ENCODE results near the gene CASR.

The CASR gene

DNA sequence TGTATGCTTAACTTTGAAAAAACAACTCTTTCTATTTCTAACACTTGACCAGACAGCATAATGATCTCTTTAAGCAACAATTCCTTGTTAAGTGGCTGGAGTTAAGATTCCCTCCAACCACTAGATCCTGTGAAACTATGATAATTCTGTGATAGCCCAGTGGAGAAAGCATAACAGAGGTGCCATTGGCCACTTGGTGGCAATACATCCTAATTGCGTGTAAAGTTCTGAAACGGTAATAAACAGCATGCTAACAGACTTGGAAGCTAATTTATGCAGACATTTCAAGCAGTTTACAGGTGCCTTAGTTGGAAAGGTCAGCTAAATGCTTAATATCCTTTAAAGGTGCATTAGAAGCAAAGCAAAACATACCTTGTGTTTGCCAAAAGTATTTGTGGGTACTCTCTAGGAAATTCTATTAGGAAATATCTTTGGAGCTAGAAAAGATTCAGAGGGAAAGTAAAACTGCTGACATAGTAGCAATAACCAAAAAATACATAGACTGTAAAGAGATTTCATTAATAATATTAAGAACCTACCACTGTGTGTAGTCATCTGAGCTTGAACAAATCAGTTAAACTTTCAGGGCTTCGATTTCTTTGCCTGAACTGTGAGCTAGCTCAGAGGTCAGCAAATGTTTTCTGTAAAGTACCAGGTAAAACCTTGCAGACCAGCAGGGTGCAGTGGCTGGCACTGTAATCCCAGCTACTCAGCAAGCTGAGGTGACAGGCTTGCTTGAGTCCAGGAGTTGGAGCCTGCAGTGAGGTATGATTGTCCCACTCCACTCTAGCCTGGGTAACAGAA lies 122.6 kb downstream of the CASR start:
- H3K4me1 ChIP-seq: peaks cover 0 to 3% (median 2%) of the 10 kb centered on the region in 10 experiments; a peak in 8 of 20 replicates
- no peaks in the 10 kb centered on the region for H3K9me3 ChIP-seq (replicated peaks in 1 of 11)
- no peak for TF ChIP-seq Cebpa-rat (IDR thresholded peaks at IDR 0.05)
- H3K4me3 ChIP-seq: no peak overlapping the region
- no peaks in the 10 kb centered on the region for H3K36me3 ChIP-seq
- no peak overlapping the region for H3K4me2 ChIP-seq
- H3K27ac ChIP-seq: no peak overlapping the region
- no peaks in the 10 kb centered on the region for H3K27me3 ChIP-seq
- no peak overlapping the region for H3K9ac ChIP-seq
- H4K20me1 ChIP-seq: no peaks in the 10 kb centered on the region

DNA sequence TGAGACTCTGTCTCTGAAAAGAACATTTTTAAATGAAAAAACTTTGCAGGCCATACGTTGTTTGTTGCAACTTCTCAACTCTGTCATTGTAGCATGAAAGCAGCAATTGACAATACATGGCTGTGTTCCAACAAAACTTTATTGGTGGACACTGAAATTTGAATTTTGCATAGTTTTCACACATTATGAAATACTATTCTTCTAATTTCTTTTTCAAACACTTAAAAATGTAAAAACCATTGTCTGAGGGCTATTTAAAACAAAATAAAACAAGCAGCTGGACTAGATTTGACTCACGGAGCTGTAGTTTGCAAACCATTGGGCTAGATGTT lies 123.1 kb downstream of the CASR start:
- H3K27me3 ChIP-seq: no peaks in the 10 kb centered on the region
- H3K4me2 ChIP-seq: no peak overlapping the region
- no peaks in the 10 kb centered on the region for H4K20me1 ChIP-seq
- no peak overlapping the region for H3K27ac ChIP-seq
- no peaks in the 10 kb centered on the region for H3K36me3 ChIP-seq
- H3K9ac ChIP-seq: no peak overlapping the region
- no peaks in the 10 kb centered on the region for H3K4me1 ChIP-seq
- no peaks in the 10 kb centered on the region for H3K9me3 ChIP-seq (replicated peaks in 1 of 11)
- no peak for TF ChIP-seq Cebpa-rat (IDR thresholded peaks at IDR 0.05)
- no peak overlapping the region for H3K4me3 ChIP-seq

DNA sequence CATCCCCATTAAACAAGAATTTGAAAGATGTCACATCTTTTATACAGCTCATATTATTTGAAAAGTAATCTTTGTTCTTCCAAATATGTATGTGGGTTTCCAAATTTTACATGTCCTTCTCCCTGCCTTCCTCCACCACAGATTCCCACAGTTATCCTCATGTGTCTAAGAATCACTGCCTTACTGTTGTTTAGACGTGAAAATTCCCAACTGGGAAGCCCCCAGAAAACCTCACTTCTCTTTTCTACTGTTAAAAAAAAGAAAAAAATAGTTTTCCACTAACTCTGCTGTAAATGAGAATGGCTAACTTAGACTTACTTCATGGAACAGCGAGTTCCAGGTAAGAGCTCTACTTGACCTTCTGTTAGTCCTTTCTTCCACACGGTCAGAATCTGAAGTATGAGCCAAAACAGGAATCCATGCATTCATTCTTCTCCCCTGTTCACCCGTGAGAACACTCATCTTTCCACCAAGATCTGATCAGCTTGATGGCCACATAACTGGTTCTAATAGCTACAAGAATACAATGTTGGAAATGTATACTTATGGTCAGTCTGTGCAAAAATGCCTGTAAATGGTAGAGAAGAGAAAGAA lies 123.7 kb downstream of the CASR start:
- Histone ChIP-seq H3K9me3 (replicated peaks in 1 of 11) (no peaks in the 10 kb centered on the region), H3K4me2 (no peak overlapping the region), H3K4me3 (no peak overlapping the region), H3K27me3 (no peaks in the 10 kb centered on the region), H4K20me1 (no peaks in the 10 kb centered on the region), H3K4me1 (no peaks in the 10 kb centered on the region), H3K9ac (no peak overlapping the region), H3K36me3 (no peaks in the 10 kb centered on the region), H3K27ac (no peak overlapping the region)
- TF ChIP-seq Cebpa-rat (IDR thresholded peaks at IDR 0.05): no peak

DNA sequence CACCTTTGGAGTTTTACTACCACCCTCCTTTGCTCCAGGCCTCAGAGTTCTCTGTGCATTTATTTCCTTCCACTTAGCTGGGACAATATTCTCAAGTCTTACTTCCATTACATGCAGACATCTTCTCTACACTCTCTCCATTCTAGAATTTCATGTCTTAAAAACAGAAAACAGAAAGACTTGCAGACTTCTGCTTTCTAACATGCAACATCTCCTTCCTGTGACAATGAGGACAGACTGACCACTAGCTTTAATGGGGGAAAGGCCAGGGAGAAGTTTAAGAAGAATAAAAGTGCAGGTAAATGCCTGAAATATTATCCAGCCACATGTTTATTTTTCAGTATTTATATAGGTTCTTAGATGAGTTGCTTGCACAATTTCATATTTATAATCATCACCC lies 124.5 kb downstream of the CASR start:
- Histone ChIP-seq H3K4me1 (peaks cover 0 to 5% (median 3%) of the 10 kb centered on the region in 10 experiments; a peak in 2 of 20 replicates), H3K27ac (no peak overlapping the region), H4K20me1 (no peaks in the 10 kb centered on the region), H3K27me3 (no peaks in the 10 kb centered on the region), H3K9ac (no peak overlapping the region), H3K4me3 (no peak overlapping the region), H3K9me3 (replicated peaks in 1 of 11) (no peaks in the 10 kb centered on the region), H3K36me3 (no peaks in the 10 kb centered on the region), H3K4me2 (no peak overlapping the region)
- TF ChIP-seq Cebpa-rat (IDR thresholded peaks at IDR 0.05): no peak

DNA sequence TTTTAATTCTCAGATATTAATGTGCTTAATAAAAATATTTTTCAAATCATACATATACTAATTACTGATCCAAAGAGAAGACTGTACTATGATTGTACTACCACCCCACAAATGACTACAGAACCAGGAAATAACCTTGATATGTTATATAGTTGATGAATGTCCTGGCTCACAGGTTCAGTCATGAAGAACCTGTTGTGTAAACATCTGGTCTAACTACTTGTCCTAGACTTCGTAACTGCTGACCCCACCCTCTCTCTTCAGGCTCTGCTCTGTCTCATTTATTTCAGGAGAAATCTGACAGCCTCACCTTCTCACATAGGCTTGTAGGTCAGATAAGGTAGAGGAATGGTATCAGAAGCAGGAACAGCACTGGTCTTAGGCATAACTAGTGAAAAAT lies 126.9 kb downstream of the CASR start:
- Histone ChIP-seq H3K27ac (no peak overlapping the region), H3K9me3 (replicated peaks in 1 of 11) (no peaks in the 10 kb centered on the region), H3K4me3 (no peak overlapping the region), H3K4me1 (peaks cover 0 to 8% (median 6%) of the 10 kb centered on the region in 10 experiments; a peak in 2 of 20 replicates), H3K36me3 (no peaks in the 10 kb centered on the region), H3K4me2 (no peak overlapping the region), H4K20me1 (no peaks in the 10 kb centered on the region), H3K9ac (no peak overlapping the region), H3K27me3 (no peaks in the 10 kb centered on the region)
- no peak for TF ChIP-seq Cebpa-rat (IDR thresholded peaks at IDR 0.05)

DNA sequence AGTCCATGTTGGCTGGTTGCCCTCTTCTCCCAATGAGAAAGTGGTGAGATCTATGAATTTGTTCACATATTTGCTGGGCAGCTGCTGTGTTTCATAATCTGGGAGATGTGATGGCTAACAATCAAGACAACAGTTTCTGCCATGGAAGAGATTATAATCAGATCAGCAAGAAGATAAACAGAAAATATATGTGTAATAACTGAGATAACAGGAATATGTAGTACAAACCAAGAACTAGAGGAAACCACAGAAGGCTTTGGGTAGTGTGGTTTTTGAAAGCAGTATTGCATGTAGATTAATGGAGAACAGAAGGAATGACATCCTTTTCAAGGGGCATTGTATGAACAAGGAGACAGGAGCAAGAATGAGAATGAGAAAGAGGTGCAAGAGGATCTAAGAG lies 129.4 kb downstream of the CASR start:
- Histone ChIP-seq H3K36me3 (no peaks in the 10 kb centered on the region), H3K9me3 (replicated peaks in 1 of 11) (no peaks in the 10 kb centered on the region), H3K4me1 (peaks cover 0 to 8% (median 6%) of the 10 kb centered on the region in 10 experiments; a peak in 2 of 20 replicates), H3K27me3 (no peaks in the 10 kb centered on the region), H3K4me3 (no peak overlapping the region), H3K9ac (no peak overlapping the region), H3K27ac (no peak overlapping the region), H4K20me1 (no peaks in the 10 kb centered on the region), H3K4me2 (peak overlapping the region in 4 of 11 experiments; percentile 0 to 45 (median 8); a peak in 4 of 22 replicates)
- TF ChIP-seq Cebpa-rat (IDR thresholded peaks at IDR 0.05): no peak

DNA sequence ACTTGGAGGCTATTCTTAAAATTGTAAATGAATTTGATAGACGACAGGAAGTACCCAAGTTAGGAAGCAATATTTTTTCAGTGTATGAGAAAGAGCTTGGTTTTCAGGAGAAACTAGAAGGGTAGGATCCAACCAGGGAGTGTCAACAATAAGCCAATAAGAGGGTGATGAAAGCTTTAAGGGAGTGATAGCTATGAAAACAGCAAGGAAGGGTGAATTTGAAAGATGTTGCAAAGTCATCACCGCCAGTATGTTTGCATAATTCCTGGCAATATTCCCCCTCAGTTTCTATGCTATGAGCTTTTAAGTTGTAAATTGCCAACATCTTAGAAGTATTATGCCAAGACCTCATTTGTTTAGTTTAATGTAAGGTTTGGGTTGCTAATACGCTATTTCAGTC lies 129.8 kb downstream of the CASR start:
- peak overlapping the region in 4 of 11 experiments; percentile 0 to 45 (median 8); a peak in 4 of 22 replicates for H3K4me2 ChIP-seq
- no peak overlapping the region for H3K4me3 ChIP-seq
- H4K20me1 ChIP-seq: no peaks in the 10 kb centered on the region
- no peak overlapping the region for H3K27ac ChIP-seq
- H3K36me3 ChIP-seq: no peaks in the 10 kb centered on the region
- H3K9me3 ChIP-seq (replicated peaks in 1 of 11): peaks cover 0 to 2% (median 0%) of the 10 kb centered on the region in 11 experiments; a peak in 2 of 22 replicates
- H3K9ac ChIP-seq: no peak overlapping the region
- H3K4me1 ChIP-seq: peaks cover 0 to 8% (median 6%) of the 10 kb centered on the region in 10 experiments; a peak in 2 of 20 replicates
- no peak for TF ChIP-seq Cebpa-rat (IDR thresholded peaks at IDR 0.05)
- H3K27me3 ChIP-seq: no peaks in the 10 kb centered on the region

DNA sequence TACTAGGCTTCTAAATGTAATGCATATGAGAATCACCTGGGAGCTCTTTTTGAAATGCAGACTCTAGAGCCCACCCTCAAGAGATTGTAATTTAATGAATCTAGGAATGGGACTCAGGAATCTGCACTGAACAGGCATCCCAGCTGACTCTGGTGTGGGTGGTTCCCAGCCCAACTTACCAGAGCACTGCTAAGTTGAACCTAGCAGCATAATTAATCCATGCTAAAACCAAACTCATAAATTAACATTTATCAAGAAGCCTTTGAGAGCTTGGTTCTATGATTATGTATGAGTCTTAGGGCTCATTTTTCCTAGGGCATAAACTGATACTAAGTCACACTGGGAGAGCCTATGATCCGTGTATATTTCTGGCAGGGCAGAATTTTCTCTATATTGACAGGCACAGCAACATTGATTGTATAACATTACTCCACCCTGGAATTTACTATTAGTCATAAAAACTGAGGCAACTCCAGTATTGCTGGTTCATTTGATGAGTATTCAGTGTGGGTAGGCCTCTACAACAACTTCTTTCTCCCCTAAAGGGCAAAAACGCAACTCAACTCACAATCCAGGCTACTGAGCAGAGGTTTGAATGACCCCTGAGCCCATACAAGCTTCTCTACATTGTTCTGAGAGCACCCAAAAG lies 130.9 kb downstream of the CASR start:
- Histone ChIP-seq H3K36me3 (no peaks in the 10 kb centered on the region), H4K20me1 (no peaks in the 10 kb centered on the region), H3K9ac (no peak overlapping the region), H3K27me3 (no peaks in the 10 kb centered on the region), H3K4me3 (no peak overlapping the region), H3K4me1 (peaks cover 0 to 8% (median 6%) of the 10 kb centered on the region in 10 experiments; a peak in 2 of 20 replicates), H3K9me3 (replicated peaks in 1 of 11) (peaks cover 0 to 11% (median 2%) of the 10 kb centered on the region in 11 experiments; a peak in 13 of 22 replicates), H3K27ac (no peak overlapping the region), H3K4me2 (no peak overlapping the region)
- TF ChIP-seq Cebpa-rat (IDR thresholded peaks at IDR 0.05): no peak

DNA sequence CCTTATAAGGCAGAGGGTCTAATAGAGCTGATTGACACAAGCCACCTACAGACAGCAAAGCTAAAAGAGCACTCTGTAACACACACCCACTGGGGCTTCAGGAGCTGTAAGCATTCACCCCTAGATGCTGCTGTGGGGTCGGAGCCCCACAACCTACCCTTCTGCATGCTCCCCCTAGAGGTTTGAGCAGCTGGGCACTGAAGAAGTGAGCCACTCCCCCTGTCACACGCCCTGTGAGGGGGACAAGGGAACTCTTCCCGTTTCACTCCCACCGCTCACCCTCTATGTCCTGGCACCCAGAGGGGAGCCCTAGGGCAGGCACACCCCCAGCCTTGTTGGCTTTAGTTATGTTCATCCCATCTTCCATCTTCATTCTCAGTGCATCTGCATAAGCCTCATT lies 132.2 kb downstream of the CASR start:
- H3K9me3 ChIP-seq (replicated peaks in 1 of 11): peaks cover 0 to 22% (median 15%) of the 10 kb centered on the region in 11 experiments; a peak in 17 of 22 replicates
- H3K4me3 ChIP-seq: no peak overlapping the region
- H3K9ac ChIP-seq: no peak overlapping the region
- no peak for TF ChIP-seq Cebpa-rat (IDR thresholded peaks at IDR 0.05)
- H3K27ac ChIP-seq: no peak overlapping the region
- peaks cover 0 to 8% (median 6%) of the 10 kb centered on the region in 10 experiments; a peak in 2 of 20 replicates for H3K4me1 ChIP-seq
- H3K36me3 ChIP-seq: no peaks in the 10 kb centered on the region
- H3K4me2 ChIP-seq: no peak overlapping the region
- H4K20me1 ChIP-seq: no peaks in the 10 kb centered on the region
- no peaks in the 10 kb centered on the region for H3K27me3 ChIP-seq
